HEK293 (cell line): ENCODE results near the gene LRRC74A.

Experiments used
- CTCF ChIP-seq: fragments of 450-650 bp; formaldehyde crosslinking; IDR thresholded peaks from 2 replicates; pipeline ENCODE4 v1.5.1; 2016; ENCODE audit warnings: missing biosample characterization, missing genetic modification characterization
- ELK4 ChIP-seq: IDR thresholded peaks from 2 replicates; pipeline ENCODE4 v1.6.1; 2011; ENCODE audit warnings: mild to moderate bottlenecking, low read depth, low read length, borderline replicate concordance
- HOXC10 ChIP-seq: sonication (generic); formaldehyde crosslinking; IDR thresholded peaks from 2 replicates; pipeline ENCODE4 v1.8.1; 2023; ENCODE audit warnings: mild to moderate bottlenecking, missing genetic modification reagents
- PBX3 ChIP-seq: sonication (generic); formaldehyde crosslinking; IDR thresholded peaks from 2 replicates; pipeline ENCODE4 v1.8.1; 2022; ENCODE audit warnings: mild to moderate bottlenecking, moderate library complexity, missing genetic modification reagents
- RBAK ChIP-seq: fragments of 450-650 bp; formaldehyde crosslinking; IDR thresholded peaks from 2 replicates; pipeline ENCODE4 v1.5.1; 2016; ENCODE audit warnings: missing biosample characterization, missing genetic modification characterization
- REST ChIP-seq: fragments of 450-650 bp; formaldehyde crosslinking; IDR thresholded peaks from 2 replicates; pipeline ENCODE4 v1.5.1; 2016; ENCODE audit warnings: missing biosample characterization, missing genetic modification characterization
- YY1 ChIP-seq: fragments of 450-650 bp; formaldehyde crosslinking; IDR thresholded peaks from 2 replicates; pipeline ENCODE4 v1.5.1; 2018; ENCODE audit warnings: missing biosample characterization, missing genetic modification characterization
- ZBTB1 ChIP-seq: fragments of 450-650 bp; formaldehyde crosslinking; IDR thresholded peaks from 2 replicates; pipeline ENCODE4 v1.5.1; 2016; ENCODE audit warnings: missing biosample characterization, missing genetic modification characterization
- ZNF501 ChIP-seq: fragments of 450-650 bp; formaldehyde crosslinking; IDR thresholded peaks from 2 replicates; pipeline ENCODE4 v1.5.1; 2016; ENCODE audit warnings: missing biosample characterization, missing genetic modification characterization

- TF ChIP-seq REST (tag by site-specific recombination) (no peak), CTCF (no peak), ELK4 (no peak), ZBTB1 (tag by site-specific recombination) (no peak), RBAK (tag by site-specific recombination) (no peak), HOXC10 (CRISPR knock-in tag) (no peak), PBX3 (CRISPR knock-in tag) (no peak), ZNF501 (tag by site-specific recombination) (no peak), YY1 (tag by site-specific recombination) (no peak)
These were observed 44.6 kb upstream of the LRRC74A start for GRCh38 chr14:76781648-76782051.
